GM13976 (cell line): Measurements from ENCODE around the gene CPED1.
"Not testable (repeated sequence)": the region's sequence is repeated elsewhere in the genome, so short reads cannot be mapped to it uniquely, and the experiment has no call there.

ENCODE experiments used
- DNase-seq: peaks from one replicate; pipeline ENCODE4 v3.0.0; 2012; ENCODE audit warnings: low spot score
- in situ Hi-C: fragments of 300-500 bp; cut with MboI; formaldehyde crosslinking; loops from one replicate; pipeline ENCODE4 v1.12.0; 2022; ENCODE audit warnings: low sequenced_read_pairs, mixed read lengths, inconsistent platforms; ENCODE audit not compliant: unreplicated experiment
- TF ChIP-seq, protein P1 (sequence below): IDR thresholded peaks from 2 replicates; pipeline ENCODE4 v1.5.1; 2012; ENCODE audit warnings: borderline replicate concordance, mild to moderate bottlenecking; ENCODE audit not compliant: insufficient read depth; ENCODE audit errors: extremely low read depth, missing control alignments, control extremely low read depth

CPED1 gene

DNA sequence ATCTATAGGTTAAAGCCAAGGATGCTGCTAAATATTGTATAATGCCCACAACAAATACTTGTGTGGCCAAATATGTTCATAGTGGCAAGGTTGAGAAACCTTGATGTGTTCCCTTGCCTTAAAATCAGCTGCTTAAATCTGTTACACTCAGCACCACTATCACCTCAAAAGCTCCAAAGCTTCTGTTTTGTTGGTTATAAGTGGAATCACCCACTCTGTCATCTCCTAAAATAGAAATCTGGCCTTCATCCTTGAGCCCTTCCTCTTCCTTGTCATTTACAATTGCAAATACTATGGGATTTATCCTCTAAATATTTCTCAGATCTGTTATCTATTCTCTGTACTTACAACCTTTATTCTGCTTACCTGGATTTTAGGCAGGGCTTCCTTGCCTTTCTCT, 61.4 kb downstream of the CPED1 start:
- no peak for DNase-seq
- TF ChIP-seq, protein P1, sequence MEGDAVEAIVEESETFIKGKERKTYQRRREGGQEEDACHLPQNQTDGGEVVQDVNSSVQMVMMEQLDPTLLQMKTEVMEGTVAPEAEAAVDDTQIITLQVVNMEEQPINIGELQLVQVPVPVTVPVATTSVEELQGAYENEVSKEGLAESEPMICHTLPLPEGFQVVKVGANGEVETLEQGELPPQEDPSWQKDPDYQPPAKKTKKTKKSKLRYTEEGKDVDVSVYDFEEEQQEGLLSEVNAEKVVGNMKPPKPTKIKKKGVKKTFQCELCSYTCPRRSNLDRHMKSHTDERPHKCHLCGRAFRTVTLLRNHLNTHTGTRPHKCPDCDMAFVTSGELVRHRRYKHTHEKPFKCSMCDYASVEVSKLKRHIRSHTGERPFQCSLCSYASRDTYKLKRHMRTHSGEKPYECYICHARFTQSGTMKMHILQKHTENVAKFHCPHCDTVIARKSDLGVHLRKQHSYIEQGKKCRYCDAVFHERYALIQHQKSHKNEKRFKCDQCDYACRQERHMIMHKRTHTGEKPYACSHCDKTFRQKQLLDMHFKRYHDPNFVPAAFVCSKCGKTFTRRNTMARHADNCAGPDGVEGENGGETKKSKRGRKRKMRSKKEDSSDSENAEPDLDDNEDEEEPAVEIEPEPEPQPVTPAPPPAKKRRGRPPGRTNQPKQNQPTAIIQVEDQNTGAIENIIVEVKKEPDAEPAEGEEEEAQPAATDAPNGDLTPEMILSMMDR, result no peak
- in situ Hi-C loops, result no loop called here

DNA sequence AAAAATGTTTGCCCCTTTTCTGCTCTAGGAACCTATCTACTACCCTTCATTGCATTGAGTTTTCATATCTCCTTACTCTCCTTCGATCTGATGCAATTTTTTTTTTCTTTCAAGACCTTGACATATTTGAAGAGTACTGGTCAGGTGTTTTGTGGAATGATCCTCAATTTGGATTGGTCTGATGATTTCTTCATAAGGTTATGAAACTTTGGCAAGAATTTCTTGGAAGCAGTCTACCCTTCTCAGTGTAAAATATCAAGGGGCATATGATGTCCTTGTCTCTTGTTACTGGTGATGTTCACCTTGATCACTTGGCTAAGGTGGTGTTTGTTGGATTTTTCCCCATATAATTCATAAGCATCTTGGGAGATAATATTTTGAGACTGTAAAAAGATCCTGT, 64.7 kb downstream of the CPED1 start:
- TF ChIP-seq, protein P1, result no peak
- in situ Hi-C loops, result no loop called here
- no peak for DNase-seq

DNA sequence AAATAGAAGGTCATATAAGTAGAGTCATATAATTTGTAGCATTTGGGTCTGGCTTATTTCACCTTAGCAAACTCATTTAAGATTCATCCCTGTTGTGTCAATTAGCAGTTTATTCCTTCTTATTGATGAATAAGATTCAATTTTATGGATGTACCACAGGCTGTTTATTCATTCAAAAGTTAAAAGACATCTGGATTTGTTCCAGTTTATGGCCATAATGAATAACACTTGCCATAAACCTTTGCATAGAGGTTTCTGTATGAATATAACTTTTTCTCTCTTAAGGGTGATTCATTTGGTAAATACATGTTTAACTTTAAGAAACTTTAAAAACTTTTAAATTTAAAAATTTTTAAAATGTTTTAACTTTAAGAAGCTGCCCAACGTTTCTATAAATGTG, 66.4 kb downstream of the CPED1 start:
- TF ChIP-seq, protein P1, result no peak
- in situ Hi-C loops, result no loop called here
- DNase-seq, result no peak

DNA sequence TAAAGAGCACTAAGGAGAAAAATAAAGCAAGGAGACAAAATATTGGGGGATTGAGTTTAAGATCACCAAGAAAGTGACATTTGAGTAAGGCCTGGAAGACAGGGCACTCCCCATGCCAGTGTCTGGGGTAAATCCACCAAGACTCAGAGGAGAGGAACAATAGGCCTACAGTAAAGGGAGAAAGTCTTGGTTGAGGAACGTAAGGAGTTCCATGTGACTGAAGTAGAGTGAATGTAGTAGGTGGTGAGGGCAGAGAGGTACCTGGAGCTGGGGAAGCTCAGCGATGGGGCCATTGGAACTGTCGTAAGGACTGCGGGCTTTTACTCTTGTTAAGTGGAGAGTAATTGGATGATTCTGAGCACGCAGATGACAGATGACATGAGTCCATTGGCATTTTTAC, 69.4 kb downstream of the CPED1 start:
- in situ Hi-C loops, result no loop called here
- TF ChIP-seq, protein P1, result no peak
- no peak for DNase-seq

DNA sequence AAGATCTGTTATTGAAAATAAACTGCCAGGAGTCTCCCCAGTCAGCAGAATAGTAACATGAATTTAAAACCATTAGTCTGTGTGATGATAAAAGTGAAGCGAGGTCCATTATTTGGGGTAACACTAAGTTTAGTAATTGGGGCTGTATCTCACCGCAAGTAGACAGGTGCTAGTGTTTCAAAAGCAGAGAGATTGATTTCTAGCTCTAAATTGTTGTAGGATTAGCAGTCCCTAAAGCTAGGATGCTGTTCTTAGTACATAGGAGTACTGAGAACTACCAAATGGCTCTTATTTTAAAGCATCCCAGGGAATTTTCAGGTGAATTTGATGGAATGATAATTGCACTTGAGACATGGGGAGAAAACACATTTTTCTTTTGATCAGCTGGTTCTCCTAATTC, 70.5 kb downstream of the CPED1 start:
- DNase-seq, result no peak
- TF ChIP-seq, protein P1, result no peak
- in situ Hi-C loops, result no loop called here

DNA sequence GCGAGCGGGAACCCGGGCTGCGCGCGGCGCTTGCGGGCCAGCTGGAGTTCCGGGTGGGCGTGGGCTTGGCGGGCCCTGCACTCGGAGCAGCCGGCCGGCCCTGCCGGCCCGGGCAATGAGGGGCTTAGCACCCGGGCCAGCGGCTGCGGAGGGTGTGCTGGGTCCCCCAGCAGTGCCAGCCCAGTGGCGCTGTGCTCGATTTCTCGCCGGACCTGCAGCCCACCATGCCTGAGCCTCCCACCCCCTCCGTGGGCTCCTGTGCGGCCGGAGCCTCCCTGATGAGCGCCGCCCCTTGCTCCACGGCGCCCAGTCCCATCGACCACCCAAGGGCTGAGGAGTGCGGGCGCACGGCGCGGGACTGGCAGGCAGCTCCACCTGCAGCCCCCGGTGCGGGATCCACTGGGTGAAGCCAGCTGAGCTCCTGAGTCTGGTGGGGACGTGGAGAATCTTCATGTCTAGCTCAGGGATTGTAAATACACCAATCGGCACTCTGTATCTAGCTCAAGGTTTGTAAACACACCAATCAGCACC, 71.5 kb downstream of the CPED1 start:
- in situ Hi-C loops, DNase-seq: not testable (repeated sequence)

DNA sequence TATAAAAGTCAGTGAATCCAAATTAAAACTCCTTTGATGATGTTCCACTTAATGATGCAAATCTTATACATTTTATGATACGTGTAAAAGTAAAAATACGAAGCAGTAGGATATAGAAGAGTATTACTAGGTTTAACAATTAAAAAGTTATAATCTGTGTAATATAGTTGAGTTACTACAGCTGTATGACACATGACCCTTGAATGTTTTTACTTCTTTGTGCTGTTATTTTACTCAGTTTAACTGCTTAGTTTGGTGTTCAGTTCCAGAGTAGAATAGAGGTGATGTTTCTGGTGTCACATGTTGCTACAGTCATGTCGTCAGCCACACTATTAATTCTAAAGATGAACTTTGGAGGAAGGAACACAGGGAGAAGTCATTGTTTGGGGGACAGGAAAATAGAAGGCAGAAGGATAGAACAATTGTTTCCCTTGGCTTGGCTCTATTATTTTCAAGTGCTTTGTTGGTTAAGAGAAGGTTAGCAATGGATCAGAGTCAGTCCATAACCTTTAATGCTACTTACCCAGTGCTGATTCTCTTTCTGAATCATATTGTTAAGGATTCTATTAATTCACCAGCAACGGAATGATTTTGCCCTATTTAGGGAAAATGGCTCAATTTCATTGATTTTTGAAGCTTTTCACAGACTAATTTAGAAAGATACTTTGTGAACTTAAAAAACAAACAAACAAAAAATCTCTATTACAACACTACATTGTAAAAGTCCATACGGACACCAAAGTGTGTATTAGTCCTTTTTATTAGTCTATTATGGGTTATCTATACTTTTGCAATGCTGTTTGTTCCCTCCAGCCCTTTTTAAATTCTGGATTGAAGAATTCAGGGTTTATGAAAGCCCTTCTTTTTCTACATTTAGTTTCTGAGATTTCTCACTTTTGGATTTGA, 73.4 kb downstream of the CPED1 start:
- TF ChIP-seq, protein P1, result no peak
- in situ Hi-C loops, result no loop called here
- no peak for DNase-seq
